GM23248 (cell line): ENCODE measurements around the gene SLC6A18.

Experiments
- EZH2 ChIP-seq: fragments of 200-600 bp; sonication (generic); IDR thresholded peaks from 2 replicates; pipeline ENCODE4 v1.6.1; 2018; ENCODE audit warnings: antibody characterized with exemption, mild to moderate bottlenecking; ENCODE audit not compliant: insufficient read depth, poor library complexity, severe bottlenecking
- EZH2phosphoT487 ChIP-seq: fragments of 200-600 bp; sonication (generic); IDR thresholded peaks from 2 replicates; pipeline ENCODE4 v1.6.1; 2018; ENCODE audit warnings: antibody characterized with exemption, moderate library complexity, mild to moderate bottlenecking, low read depth; ENCODE audit not compliant: insufficient read depth

- TF ChIP-seq EZH2phosphoT487 (no peak), EZH2 (no peak)
Observed at GRCh38 chr5:1208221-1208742, 16.9 kb upstream of the SLC6A18 start.
